CD4-positive, alpha-beta T cell treated with Interleukin-21 for 1 hour (primary cell): ENCODE measurements around the gene A1CF.

Experiments used
- DNase-seq: peaks from one replicate; pipeline ENCODE4 v3.0.0-alpha.2; 2020

A1CF gene

GRCh38 chr10:50861370-50861769 is 24.1 kb downstream of the A1CF start:
- DNase-seq: no peak

- no peak for DNase-seq
Observed at GRCh38 chr10:50857579-50857978, 27.8 kb downstream of the A1CF start.

- DNase-seq: no peak
Observed at GRCh38 chr10:50855461-50855860, 30.0 kb downstream of the A1CF start.

GRCh38 chr10:50855015-50855414 is 30.4 kb downstream of the A1CF start:
- no peak for DNase-seq

GRCh38 chr10:50853557-50853956 is 31.9 kb downstream of the A1CF start:
- no peak for DNase-seq

- no peak for DNase-seq
Observed at GRCh38 chr10:50851884-50852671, 33.3 kb downstream of the A1CF start.

GRCh38 chr10:50850578-50851230 is 34.7 kb downstream of the A1CF start:
- no peak for DNase-seq

GRCh38 chr10:50846753-50847152 is 38.7 kb downstream of the A1CF start:
- no peak for DNase-seq

GRCh38 chr10:50837095-50837494 is 48.3 kb downstream of the A1CF start:
- no peak for DNase-seq

- no peak for DNase-seq
Observed at GRCh38 chr10:50832171-50832751, 53.2 kb downstream of the A1CF start.

GRCh38 chr10:50830066-50830465 is 55.4 kb downstream of the A1CF start:
- no peak for DNase-seq

- no peak for DNase-seq
Observed at GRCh38 chr10:50824782-50825181, 60.6 kb downstream of the A1CF start.

- no peak for DNase-seq
Observed at GRCh38 chr10:50823789-50824188, 61.6 kb downstream of the A1CF start.

GRCh38 chr10:50809596-50809995 is 75.8 kb downstream of the A1CF start:
- DNase-seq: no peak

GRCh38 chr10:50807851-50808776 is 77.3 kb downstream of the A1CF start:
- no peak for DNase-seq

GRCh38 chr10:50805981-50806622 is 79.3 kb downstream of the A1CF start:
- no peak for DNase-seq

- no peak for DNase-seq
Observed at GRCh38 chr10:50799595-50799994, 85.8 kb downstream of the A1CF start.

- no peak for DNase-seq
Observed at GRCh38 chr10:50798297-50798696, 87.1 kb downstream of the A1CF start.

GRCh38 chr10:50796693-50797092 is 88.7 kb downstream of the A1CF start:
- no peak for DNase-seq

GRCh38 chr10:50794490-50794889 is 90.9 kb downstream of the A1CF start:
- DNase-seq: no peak

GRCh38 chr10:50788951-50789945 is 96.2 kb downstream of the A1CF start:
- DNase-seq: no peak
